Measurements from ENCODE around the gene ECI2. TPM values are rescaled to one million over a fixed set of nuclear protein-coding genes. Genes with fewer than 3 reads are reported as not detected.

Gene ECI2
- total and polyA plus RNA-seq, 2 donors (not counting 3 experiments of a cell fraction or from before 2014, with no cell fraction given) = 33.5 to 91.0 TPM

GRCh38 chr6:4105980-4106536 lies 29.3 kb downstream of the ECI2 start:
- CTCF ChIA-PET = no interaction called here
- H2AFZ ChIP-seq (ENCODE audit: low read depth, low read length) = peak overlapping the region; percentile 51
- H3K4me2 ChIP-seq (ENCODE audit: insufficient read depth, low read length) = no peak overlapping the region
- no peaks in the 10 kb centered on the region for H4K20me1 ChIP-seq (replicated peaks; ENCODE audit: control insufficient read depth, extremely low read depth, insufficient read depth, low read length)
- H3K9me1 ChIP-seq (replicated peaks; ENCODE audit: control insufficient read depth, extremely low read depth, insufficient read depth, low read length) = no peaks in the 10 kb centered on the region
- H3K9me3 ChIP-seq (replicated peaks; ENCODE audit: control insufficient read depth, insufficient read depth, low read length) = no peaks in the 10 kb centered on the region
- no peaks in the 10 kb centered on the region for H3K36me3 ChIP-seq (ENCODE audit: control insufficient read depth in 2 of 2, extremely low read depth in 1 of 2, insufficient read depth in 2 of 2, low read length in 2 of 2)
- dilution Hi-C loops (cut with MboI; ENCODE audit: extremely low pct_ligation_motif_present, low sequenced_read_pairs) = no loop called here
- FAIRE-seq (peak; percentile 8), DNase-seq (ENCODE audit: low read depth, low spot score) (no peak)
- TF ChIP-seq POLR2AphosphoS5 (IDR thresholded peaks at IDR 0.05; ENCODE audit: insufficient read depth, low read depth, low read length) = no peak
- TF ChIP-seq POLR2A (IDR thresholded peaks at IDR 0.05; ENCODE audit: low read depth, low read length) = no peak
- no peak for TF ChIP-seq MYC (IDR thresholded peaks at IDR 0.05; ENCODE audit: low read depth, low read length)
- no peak for TF ChIP-seq JUN (IDR thresholded peaks at IDR 0.05; ENCODE audit: borderline replicate concordance, insufficient read depth, insufficient read length, low read depth)
- H3K79me2 ChIP-seq (ENCODE audit: control insufficient read depth, insufficient read depth, low read length) = no peaks in the 10 kb centered on the region
- POLR2A ChIA-PET = no interaction called here
- intact Hi-C loops (cut with micrococcal nuclease) = loop anchor here (10.0 kb wide), 1 partner anchor 49 kb away; no protein-coding TSS in a partner anchor
- no peak overlapping the region for H3K4me3 ChIP-seq (replicated peaks in 1 of 3; ENCODE audit: insufficient read depth in 1 of 3, low read depth in 1 of 3, low read length in 3 of 3)
- H3K4me1 ChIP-seq (ENCODE audit: control insufficient read depth, extremely low read depth, insufficient read depth, low read length) = peaks cover 8% of the 10 kb centered on the region
- BruUV-seq (replicated peaks) = no TSS peak
- no peak overlapping the region for H3K9ac ChIP-seq (replicated peaks; ENCODE audit: extremely low read depth, insufficient read depth, low read length)
- no peak overlapping the region for H3K27ac ChIP-seq (ENCODE audit: insufficient read depth, low read depth, low read length)
- H3K27me3 ChIP-seq (ENCODE audit: control insufficient read depth in 2 of 2, insufficient read depth in 2 of 2, low read length in 2 of 2) = no peaks in the 10 kb centered on the region

GRCh38 chr6:4103929-4104328 lies 31.4 kb downstream of the ECI2 start:
- Histone ChIP-seq H3K9me1 (replicated peaks; ENCODE audit: control insufficient read depth, extremely low read depth, insufficient read depth, low read length) (no peaks in the 10 kb centered on the region), H3K27me3 (ENCODE audit: control insufficient read depth in 2 of 2, insufficient read depth in 2 of 2, low read length in 2 of 2) (no peaks in the 10 kb centered on the region), H3K4me1 (ENCODE audit: control insufficient read depth, extremely low read depth, insufficient read depth, low read length) (no peaks in the 10 kb centered on the region), H3K79me2 (ENCODE audit: control insufficient read depth, insufficient read depth, low read length) (no peaks in the 10 kb centered on the region), H4K20me1 (replicated peaks; ENCODE audit: control insufficient read depth, extremely low read depth, insufficient read depth, low read length) (no peaks in the 10 kb centered on the region), H3K9ac (replicated peaks; ENCODE audit: extremely low read depth, insufficient read depth, low read length) (no peak overlapping the region), H3K4me2 (ENCODE audit: insufficient read depth, low read length) (no peak overlapping the region), H3K36me3 (ENCODE audit: control insufficient read depth in 2 of 2, extremely low read depth in 1 of 2, insufficient read depth in 2 of 2, low read length in 2 of 2) (no peaks in the 10 kb centered on the region), H3K4me3 (replicated peaks in 1 of 3; ENCODE audit: insufficient read depth in 1 of 3, low read depth in 1 of 3, low read length in 3 of 3) (no peak overlapping the region), H3K27ac (ENCODE audit: insufficient read depth, low read depth, low read length) (no peak overlapping the region), H3K9me3 (replicated peaks; ENCODE audit: control insufficient read depth, insufficient read depth, low read length) (no peaks in the 10 kb centered on the region), H2AFZ (ENCODE audit: low read depth, low read length) (no peak overlapping the region)
- intact Hi-C loops (cut with micrococcal nuclease) = loop anchor here (10.0 kb wide), 1 partner anchor 51 kb away; no protein-coding TSS in a partner anchor
- TF ChIP-seq MYC (IDR thresholded peaks at IDR 0.05; ENCODE audit: low read depth, low read length) = no peak
- TF ChIP-seq MAX (IDR thresholded peaks at IDR 0.05; ENCODE audit: insufficient read depth, insufficient read length) = no peak
- no peak for TF ChIP-seq JUN (IDR thresholded peaks at IDR 0.05; ENCODE audit: borderline replicate concordance, insufficient read depth, insufficient read length, low read depth)
- no peak for TF ChIP-seq FOS (IDR thresholded peaks at IDR 0.05; ENCODE audit: borderline replicate concordance, insufficient read depth, low read length)
- no peak for TF ChIP-seq EZH2 (IDR thresholded peaks at IDR 0.05; ENCODE audit: borderline replicate concordance, low read depth, low read length, severe bottlenecking)
- no peak for TF ChIP-seq GATA2 (IDR thresholded peaks at IDR 0.05; ENCODE audit: insufficient read depth, insufficient read length, low read depth, low read length)
- no peak for TF ChIP-seq CTCF (IDR thresholded peaks at IDR 0.05; ENCODE audit: extremely low read depth in 1 of 2, insufficient read depth in 1 of 2, low read depth in 1 of 2, low read length in 2 of 2)
- no peak for TF ChIP-seq POLR2A (IDR thresholded peaks at IDR 0.05; ENCODE audit: low read depth, low read length)
- no peak for TF ChIP-seq POLR2AphosphoS5 (IDR thresholded peaks at IDR 0.05; ENCODE audit: insufficient read depth, low read depth, low read length)
- DNase-seq (ENCODE audit: low read depth, low spot score) (no peak), FAIRE-seq (no peak)
- ChIA-PET CTCF (interaction anchor here (0.5 to 0.7 kb wide), 2 partner anchors 33 to 42 kb away, joined by 3 read pairs; no protein-coding TSS in a partner anchor), POLR2A (no interaction called here)
- dilution Hi-C loops (cut with MboI; ENCODE audit: extremely low pct_ligation_motif_present, low sequenced_read_pairs) = no loop called here
- no TSS peak for BruUV-seq (replicated peaks)
